Erythroblast (primary cell): ENCODE measurements around the gene VAPA.

Source experiments
- GATA1 ChIP-seq: IDR thresholded peaks from 2 replicates; pipeline ENCODE4 v1.6.1; 2011; ENCODE audit warnings: low read depth, mild to moderate bottlenecking, control low read depth, low read length, moderate library complexity
- POLR2A ChIP-seq: IDR thresholded peaks from 2 replicates; pipeline ENCODE4 v1.6.1; 2011; ENCODE audit warnings: mild to moderate bottlenecking, low read length

- TF ChIP-seq POLR2A (no peak), GATA1 (no peak)
Observed at GRCh38 chr18:9870431-9871008, 43.3 kb upstream of the VAPA start.
